Activated naive CD4-positive, alpha-beta T cell treated with anti-CD3 and anti-CD28 coated beads, Interleukin-2, amount 10 ng/mL, durations not matched to agents 7 days and 5 days (primary cell): Measurements from ENCODE around the gene IHH.

Experiments
- CTCF ChIA-PET: fragments of 350-600 bp; sonication (Branson Sonifier 250); formaldehyde crosslinking; loops from one replicate; lab custom pipeline; 2021; ENCODE audit warnings: antibody characterized with exemption; lab: Charles Lee
- DNase-seq: peaks from one replicate; pipeline ENCODE4 v3.0.0-alpha.2; 2020
- H3K27ac Mint-ChIP-seq: one replicate; pipeline ENCODE4 v1.8.0; 2021; ENCODE audit warnings: mild to moderate bottlenecking, moderate library complexity, mixed read lengths
- H3K27me3 Mint-ChIP-seq: one replicate; pipeline ENCODE4 v1.8.0; 2021; ENCODE audit warnings: mild to moderate bottlenecking, mixed read lengths
- H3K36me3 Mint-ChIP-seq: one replicate; pipeline ENCODE4 v1.8.0; 2021; ENCODE audit warnings: mixed read lengths
- H3K4me1 Mint-ChIP-seq: one replicate; pipeline ENCODE4 v1.8.0; 2021; ENCODE audit warnings: mixed read lengths
- H3K4me3 Mint-ChIP-seq: one replicate; pipeline ENCODE4 v1.8.0; 2021; ENCODE audit warnings: mild to moderate bottlenecking, moderate library complexity, mixed read lengths
- H3K9me3 Mint-ChIP-seq: one replicate; pipeline ENCODE4 v1.8.0; 2021; ENCODE audit warnings: mixed read lengths

The IHH gene

DNA sequence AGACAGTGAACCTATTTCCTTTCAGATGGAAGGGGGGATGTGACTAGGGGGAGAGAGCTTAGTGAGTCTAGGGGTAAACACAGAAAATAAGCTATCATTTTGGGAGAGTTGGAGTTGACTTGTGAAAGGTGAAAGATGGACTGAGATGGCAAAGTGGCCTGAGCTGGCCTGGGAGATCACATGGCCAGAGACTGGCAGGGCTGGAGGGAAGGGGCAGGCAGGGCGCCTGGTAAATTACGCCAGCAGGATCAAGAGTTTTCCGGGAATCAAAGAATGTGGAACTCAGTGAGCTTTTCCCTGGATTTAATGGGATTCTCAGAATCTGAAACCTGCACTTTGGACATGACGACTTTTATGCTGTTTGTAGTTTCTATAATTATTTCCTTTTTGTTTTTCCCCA, 18.6 kb downstream of the IHH start:
- peaks cover 64% of the 10 kb centered on the region for H3K27me3 Mint-ChIP-seq
- CTCF ChIA-PET, result interaction anchor here (0.9 to 3.7 kb wide), 6 partner anchors 12 to 79 kb away, joined by 3 to 16 read pairs (median 4); no protein-coding TSS in a partner anchor
- peaks cover 9% of the 10 kb centered on the region for H3K4me1 Mint-ChIP-seq
- no peak overlapping the region for H3K4me3 Mint-ChIP-seq
- H3K27ac Mint-ChIP-seq, result no peak overlapping the region
- no peaks in the 10 kb centered on the region for H3K36me3 Mint-ChIP-seq
- DNase-seq, result no peak
- H3K9me3 Mint-ChIP-seq, result no peaks in the 10 kb centered on the region

DNA sequence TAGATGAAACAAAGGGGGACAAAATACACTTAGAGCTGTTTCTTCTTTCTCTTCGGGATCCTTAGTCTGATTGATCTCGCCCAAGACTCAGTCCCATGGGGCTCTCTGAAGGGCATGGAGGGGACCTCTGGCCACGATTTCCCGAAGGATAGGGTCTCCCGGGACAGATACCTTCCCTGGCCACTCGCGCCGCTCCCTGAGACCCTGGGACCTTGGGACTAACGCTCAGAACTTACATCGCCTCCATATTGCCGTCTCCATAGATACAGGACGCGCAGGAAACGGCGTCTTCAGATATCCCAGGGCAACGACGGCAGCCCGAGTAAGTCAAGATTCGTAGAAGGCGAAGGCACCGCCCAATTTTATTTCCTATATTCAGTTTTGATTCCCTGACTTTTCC, 19.5 kb downstream of the IHH start, which contains the start of gene CFAP65:
Gene CFAP65, minus strand, starts transcription at position 265 of the 400 bp plus-strand sequence. CDS start 2,468 bp downstream, outside the sequence.
- peak; percentile 59 for DNase-seq
- no peaks in the 10 kb centered on the region for H3K36me3 Mint-ChIP-seq
- H3K4me1 Mint-ChIP-seq, result peaks cover 9% of the 10 kb centered on the region
- CTCF ChIA-PET, result interaction anchor here (0.9 to 3.7 kb wide), 6 partner anchors 11 to 80 kb away, joined by 3 to 16 read pairs (median 4); no protein-coding TSS in a partner anchor
- H3K9me3 Mint-ChIP-seq, result no peaks in the 10 kb centered on the region
- H3K27ac Mint-ChIP-seq, result no peak within 1 kb of the TSS
- peaks cover 59% of the 10 kb centered on the region for H3K27me3 Mint-ChIP-seq
- H3K4me3 Mint-ChIP-seq, result peak within 1 kb of the TSS; percentile 42

DNA sequence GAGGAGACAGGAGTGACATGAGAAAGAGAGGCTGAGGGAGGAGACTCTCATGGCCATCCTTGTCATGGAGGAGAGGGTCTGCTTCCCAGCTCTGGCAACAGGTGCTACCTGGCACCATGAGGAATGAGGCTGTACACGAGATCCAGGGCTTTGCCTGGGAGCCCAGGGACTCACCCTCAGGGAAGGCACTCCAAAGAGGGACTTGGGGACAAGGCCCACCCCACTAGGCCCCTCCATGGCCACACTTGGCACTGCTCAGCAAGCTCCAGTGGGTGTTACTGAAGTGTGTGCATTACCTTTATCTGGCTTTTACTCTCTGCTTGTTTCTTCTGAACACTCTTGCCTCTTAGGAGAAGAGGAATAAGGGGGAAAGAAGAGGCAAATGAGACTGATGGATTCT, 22.1 kb downstream of the IHH start:
- H3K4me3 Mint-ChIP-seq, result no peak overlapping the region

DNA sequence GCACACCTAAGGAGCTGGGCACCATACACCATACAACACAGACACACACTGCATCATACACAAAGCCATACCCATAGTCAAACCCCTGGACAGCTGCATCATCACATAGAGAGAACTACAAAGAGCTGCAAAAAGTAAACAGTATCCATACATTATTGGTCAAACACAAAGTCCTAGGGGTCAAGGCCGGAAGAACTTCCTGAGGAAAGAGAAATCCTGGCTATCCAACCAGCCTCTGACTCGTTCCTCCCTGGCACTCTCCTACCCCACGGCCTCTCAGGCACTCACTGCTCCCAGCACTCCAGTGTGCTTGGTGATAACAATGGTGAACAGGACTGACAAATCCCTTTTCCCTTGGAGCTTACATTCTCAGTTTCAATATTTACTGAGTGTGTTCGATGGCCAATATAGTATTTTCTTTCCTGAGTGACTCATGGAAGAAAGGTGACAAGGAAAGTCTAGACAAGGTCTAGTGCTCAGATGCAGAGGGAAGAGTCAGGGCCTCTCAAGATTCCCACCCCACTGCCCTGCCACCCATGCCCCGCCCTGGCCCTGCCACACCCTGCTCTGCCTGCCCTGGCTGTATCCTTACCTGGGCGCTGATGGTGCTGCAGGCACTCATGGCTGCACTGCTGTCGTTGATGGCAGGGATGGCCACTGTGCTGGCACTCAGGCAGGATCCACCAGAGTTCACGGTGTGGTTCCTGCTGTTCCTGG, 22.8 kb downstream of the IHH start:
- DNase-seq, result no peak
- H3K4me3 Mint-ChIP-seq, result no peak overlapping the region
- H3K36me3 Mint-ChIP-seq, result no peaks in the 10 kb centered on the region
- no peaks in the 10 kb centered on the region for H3K9me3 Mint-ChIP-seq
- peaks cover 66% of the 10 kb centered on the region for H3K27me3 Mint-ChIP-seq
- CTCF ChIA-PET, result interaction anchor here (1.0 kb wide), 1 partner anchor 82 kb away, joined by 3 read pairs; no protein-coding TSS in a partner anchor
- peaks cover 9% of the 10 kb centered on the region for H3K4me1 Mint-ChIP-seq
- no peak overlapping the region for H3K27ac Mint-ChIP-seq

More for the DNA sequence above, 22.1 kb downstream of the IHH start:
- Mint-ChIP-seq H3K9me3 (no peaks in the 10 kb centered on the region), H3K4me1 (peaks cover 9% of the 10 kb centered on the region), H3K36me3 (no peaks in the 10 kb centered on the region), H3K27me3 (peaks cover 67% of the 10 kb centered on the region), H3K27ac (no peak overlapping the region)
- CTCF ChIA-PET, result interaction anchor here (0.9 kb wide), 1 partner anchor 314 kb away, joined by 4 read pairs; no protein-coding TSS in a partner anchor
- no peak for DNase-seq

DNA sequence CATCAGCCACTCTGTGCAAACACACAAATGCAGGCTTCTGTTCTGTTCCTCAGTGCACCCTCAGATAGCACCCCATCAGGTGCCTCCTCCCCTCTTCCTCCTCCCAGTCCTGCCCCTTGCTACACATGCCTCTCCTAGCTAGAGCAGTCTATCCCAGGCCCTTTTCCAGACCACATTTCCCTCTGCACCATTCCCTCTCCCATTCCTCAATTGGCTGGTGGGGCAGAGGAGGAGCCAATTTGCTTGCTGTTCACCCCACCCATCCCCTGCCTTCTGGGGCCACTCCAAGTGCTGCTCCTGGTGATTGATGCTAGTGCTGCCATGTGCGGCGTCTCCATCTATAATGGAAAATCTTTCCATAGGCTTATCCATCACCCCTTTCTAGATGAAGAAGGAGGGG, 24.8 kb downstream of the IHH start:
- no peak overlapping the region for H3K4me3 Mint-ChIP-seq
- H3K4me1 Mint-ChIP-seq, result peaks cover under 1% of the 10 kb centered on the region
- CTCF ChIA-PET, result no interaction called here
- no peak for DNase-seq
- no peak overlapping the region for H3K27ac Mint-ChIP-seq
- no peaks in the 10 kb centered on the region for H3K36me3 Mint-ChIP-seq
- H3K27me3 Mint-ChIP-seq, result peaks cover 64% of the 10 kb centered on the region
- no peaks in the 10 kb centered on the region for H3K9me3 Mint-ChIP-seq

DNA sequence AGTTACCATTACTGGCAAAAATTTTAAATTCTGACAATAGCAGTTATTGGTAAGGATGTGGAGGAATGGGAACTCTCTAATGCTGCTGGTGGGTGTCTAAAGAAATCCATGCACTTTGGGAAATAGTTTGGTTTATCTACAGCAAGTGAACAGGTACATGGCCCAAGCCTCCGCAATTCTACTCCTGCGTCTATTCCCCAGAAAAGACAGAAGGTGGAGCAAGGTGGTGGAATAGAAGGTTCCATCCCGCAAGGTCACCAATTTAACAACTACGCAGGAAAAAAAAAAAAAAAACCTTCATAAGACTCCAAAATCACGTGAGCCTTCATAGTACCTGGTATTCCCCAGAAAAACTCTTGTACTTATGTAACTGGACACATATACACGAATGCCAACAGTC, 25.9 kb downstream of the IHH start:
- Mint-ChIP-seq H3K27me3 (peaks cover 68% of the 10 kb centered on the region), H3K36me3 (no peaks in the 10 kb centered on the region), H3K9me3 (no peaks in the 10 kb centered on the region), H3K4me1 (no peaks in the 10 kb centered on the region), H3K27ac (no peak overlapping the region), H3K4me3 (no peak overlapping the region)
- no peak for DNase-seq
- CTCF ChIA-PET, result no interaction called here

DNA sequence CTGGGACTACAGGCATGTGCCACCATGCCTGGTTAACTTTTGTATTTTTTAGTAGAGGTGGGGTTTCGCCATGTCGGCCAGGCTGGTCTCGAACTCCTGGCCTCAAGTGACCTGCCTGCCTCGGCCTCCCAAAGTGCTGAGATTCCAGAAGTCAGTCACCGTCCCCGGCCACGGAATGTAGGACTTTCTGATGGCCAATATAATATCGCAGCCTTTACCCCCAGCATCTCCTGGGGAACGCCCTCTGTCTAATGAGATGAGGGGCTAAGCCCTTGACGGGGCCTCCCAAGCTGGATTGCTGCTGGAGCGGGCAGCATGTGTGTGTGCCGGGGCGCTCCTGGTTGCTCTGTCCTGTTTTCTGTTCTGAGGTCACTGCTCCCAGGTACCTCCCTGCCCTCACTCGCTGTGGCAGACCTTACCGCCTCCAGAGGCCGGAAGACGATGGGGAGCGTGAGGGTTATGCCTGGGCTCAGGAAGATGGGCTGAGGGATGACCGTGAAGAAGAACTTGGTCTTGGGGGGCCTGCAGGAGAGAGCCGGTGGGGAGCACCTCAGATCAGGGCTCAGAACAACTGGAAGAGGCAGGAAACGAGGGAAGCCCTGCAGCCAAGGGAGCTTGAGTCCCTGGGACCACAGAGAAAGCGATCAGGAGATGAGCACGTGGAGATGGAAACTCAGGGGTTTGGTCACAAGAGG, 28.5 kb downstream of the IHH start:
- Mint-ChIP-seq H3K27me3 (peaks cover 57% of the 10 kb centered on the region), H3K36me3 (no peaks in the 10 kb centered on the region), H3K27ac (no peak overlapping the region), H3K4me1 (no peaks in the 10 kb centered on the region), H3K9me3 (no peaks in the 10 kb centered on the region), H3K4me3 (no peak overlapping the region)
- CTCF ChIA-PET, result interaction anchor here (1.3 to 4.4 kb wide), 2 partner anchors 31 to 87 kb away, joined by 3 to 59 read pairs; no protein-coding TSS in a partner anchor
- no peak for DNase-seq

DNA sequence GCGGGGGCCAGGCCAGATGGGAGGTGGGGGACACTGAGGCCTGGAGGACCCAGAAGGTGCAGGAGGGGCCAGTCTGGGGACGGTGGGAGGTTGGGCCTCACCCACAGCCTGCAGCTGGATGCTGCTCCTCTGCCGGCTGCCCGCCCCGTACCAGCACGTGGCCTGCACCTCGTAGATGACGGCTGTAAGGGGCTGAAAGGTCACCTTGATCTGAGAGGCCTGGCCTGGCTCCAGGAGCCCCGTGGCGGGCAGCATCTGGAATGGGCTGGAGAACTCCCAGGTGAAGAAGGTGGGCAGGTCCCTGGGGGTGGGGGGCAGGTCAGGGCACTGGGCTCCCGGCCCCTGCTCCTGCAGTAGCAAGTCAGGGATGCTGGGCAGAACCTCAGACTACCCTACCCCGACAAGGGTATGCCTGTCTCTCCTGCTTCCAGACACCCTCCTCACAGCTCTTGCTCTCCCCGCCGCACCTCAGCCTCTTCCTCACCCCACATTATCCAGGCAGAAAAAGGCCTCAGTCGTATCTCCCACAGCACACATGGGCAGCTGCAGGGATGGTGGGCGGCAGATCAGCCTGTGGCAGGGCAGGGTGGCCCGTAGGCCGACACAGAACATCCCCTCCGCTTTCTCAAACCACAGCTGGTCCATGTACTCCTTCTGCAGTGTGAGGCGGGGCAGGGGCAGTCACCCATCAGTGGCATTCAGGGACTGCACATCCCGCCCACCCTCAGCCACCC, 29.5 kb downstream of the IHH start:
- no peak overlapping the region for H3K4me3 Mint-ChIP-seq
- no peak for DNase-seq
- peaks cover 54% of the 10 kb centered on the region for H3K27me3 Mint-ChIP-seq
- no peaks in the 10 kb centered on the region for H3K9me3 Mint-ChIP-seq
- no peak overlapping the region for H3K27ac Mint-ChIP-seq
- H3K4me1 Mint-ChIP-seq, result no peaks in the 10 kb centered on the region
- CTCF ChIA-PET, result interaction anchor here (1.3 to 5.1 kb wide), 4 partner anchors 32 to 122 kb away, joined by 3 to 59 read pairs (median 32); no protein-coding TSS in a partner anchor
- H3K36me3 Mint-ChIP-seq, result no peaks in the 10 kb centered on the region

DNA sequence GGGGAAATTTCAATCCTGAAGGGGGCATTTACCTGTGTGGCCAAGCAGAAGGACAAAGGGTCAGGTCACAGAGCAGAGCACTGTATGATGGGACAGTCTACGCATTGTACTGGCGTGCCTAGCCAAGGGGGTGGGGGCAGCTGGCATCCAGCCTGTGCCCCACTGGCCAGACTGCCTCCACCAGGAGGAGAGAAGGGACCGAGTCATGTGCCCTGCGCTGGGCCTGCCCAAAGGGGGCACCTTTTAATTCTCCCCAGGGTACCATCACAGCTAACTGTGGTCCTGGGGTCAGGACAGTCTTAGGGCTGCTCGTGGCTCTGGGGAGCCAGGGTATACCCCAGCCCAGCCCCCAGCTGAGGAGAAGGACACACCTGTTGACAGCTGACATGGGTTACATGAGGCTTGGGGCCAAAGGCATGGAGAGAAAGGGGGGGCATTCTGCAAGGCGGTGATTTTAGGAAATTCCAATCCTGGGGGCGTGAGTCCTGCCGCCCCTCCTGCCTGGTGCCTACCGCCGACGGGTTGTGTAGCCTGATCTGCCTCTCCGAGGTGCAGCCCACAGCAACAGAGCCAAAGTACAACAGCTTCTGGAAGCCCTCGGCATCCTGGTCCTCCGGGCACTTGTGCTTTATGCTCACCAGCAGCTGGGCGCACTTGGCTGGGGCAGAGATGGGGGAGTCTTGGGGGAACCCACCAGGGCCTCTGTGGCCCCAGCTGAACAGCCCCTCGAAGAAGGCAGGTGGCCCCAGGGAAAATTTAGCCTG, 30.4 kb downstream of the IHH start:
- H3K4me1 Mint-ChIP-seq, result no peaks in the 10 kb centered on the region
- DNase-seq, result no peak
- H3K27ac Mint-ChIP-seq, result no peak overlapping the region
- no peak overlapping the region for H3K4me3 Mint-ChIP-seq
- H3K27me3 Mint-ChIP-seq, result peaks cover 45% of the 10 kb centered on the region
- CTCF ChIA-PET, result interaction anchor here (0.6 to 5.1 kb wide), 40 partner anchors 10 to 322 kb away, joined by 3 to 59 read pairs (median 4); partner anchors contain the start of genes CFAP65 and ZFAND2B
- no peaks in the 10 kb centered on the region for H3K36me3 Mint-ChIP-seq
- no peaks in the 10 kb centered on the region for H3K9me3 Mint-ChIP-seq

DNA sequence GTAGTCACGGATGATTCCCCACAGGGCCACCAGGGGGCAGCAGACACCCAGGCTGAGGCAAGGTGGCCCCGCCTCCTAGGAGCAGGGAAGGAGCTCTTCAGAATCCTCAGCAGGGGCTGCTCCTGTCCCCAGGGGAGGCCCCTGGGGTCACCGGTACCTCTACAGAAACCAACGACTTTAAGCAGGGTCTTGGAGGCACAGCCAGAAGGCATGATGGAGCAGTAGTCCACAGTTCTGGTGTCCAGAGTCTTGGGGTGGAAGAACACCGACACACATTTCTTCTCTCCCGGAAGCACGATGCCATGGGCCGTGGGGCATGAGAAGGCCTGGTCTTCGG, 30.9 kb downstream of the IHH start:
- CTCF ChIA-PET, result interaction anchor here (0.5 to 5.1 kb wide), 42 partner anchors 9 to 322 kb away, joined by 3 to 59 read pairs (median 4); partner anchors contain the start of genes CFAP65 and ZFAND2B
- peak; percentile 83 for DNase-seq
- no peak overlapping the region for H3K4me3 Mint-ChIP-seq
- no peak overlapping the region for H3K27ac Mint-ChIP-seq
- H3K4me1 Mint-ChIP-seq, result no peaks in the 10 kb centered on the region
- H3K36me3 Mint-ChIP-seq, result no peaks in the 10 kb centered on the region
- peaks cover 40% of the 10 kb centered on the region for H3K27me3 Mint-ChIP-seq
- H3K9me3 Mint-ChIP-seq, result no peaks in the 10 kb centered on the region

DNA sequence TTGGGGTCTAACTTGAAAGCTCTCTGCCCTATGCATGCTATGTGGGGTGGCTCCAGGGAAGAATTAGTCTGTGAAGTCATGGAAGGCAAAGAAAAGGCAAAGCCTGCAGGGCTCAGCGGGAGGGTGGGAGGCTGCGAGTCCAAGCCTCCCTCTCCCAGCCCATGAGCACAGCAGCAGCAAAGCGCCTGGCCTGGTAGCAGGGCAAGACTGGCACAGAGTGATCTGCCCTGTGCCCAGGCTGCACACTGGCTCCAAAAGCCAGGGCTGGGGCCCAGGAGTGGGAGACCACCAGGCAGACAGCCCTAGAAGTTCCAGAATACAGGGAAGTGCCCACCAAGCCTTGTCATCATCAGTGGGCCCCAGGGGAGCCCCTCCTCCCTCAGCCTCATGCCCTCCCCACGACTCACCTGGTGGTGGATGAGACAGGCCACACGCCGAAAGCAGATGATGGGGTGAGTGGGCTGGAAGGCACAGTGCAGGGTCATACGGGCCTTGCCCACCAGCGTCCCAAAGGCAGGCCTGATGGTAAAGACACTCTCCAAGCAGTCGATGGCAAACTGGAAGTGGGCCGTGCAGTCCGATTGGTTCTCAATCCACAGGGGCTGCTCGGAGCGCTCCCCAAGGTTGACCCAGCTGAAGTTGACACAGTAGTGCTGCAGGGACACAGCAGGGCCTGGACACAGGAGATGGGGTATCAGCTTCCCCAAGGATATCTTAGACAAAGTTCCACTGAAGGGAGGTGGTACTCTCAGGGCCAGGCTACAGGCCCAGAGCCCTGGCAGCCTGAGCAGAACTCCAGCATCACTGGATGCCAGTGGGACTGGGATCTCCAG, 31.5 kb downstream of the IHH start:
- Mint-ChIP-seq H3K4me3 (no peak overlapping the region), H3K36me3 (no peaks in the 10 kb centered on the region), H3K27me3 (peaks cover 38% of the 10 kb centered on the region), H3K4me1 (no peaks in the 10 kb centered on the region), H3K9me3 (no peaks in the 10 kb centered on the region), H3K27ac (no peak overlapping the region)
- no peak for DNase-seq
- CTCF ChIA-PET, result interaction anchor here (0.5 to 5.1 kb wide), 42 partner anchors 9 to 323 kb away, joined by 3 to 59 read pairs (median 4); partner anchors contain the start of genes CFAP65 and ZFAND2B

DNA sequence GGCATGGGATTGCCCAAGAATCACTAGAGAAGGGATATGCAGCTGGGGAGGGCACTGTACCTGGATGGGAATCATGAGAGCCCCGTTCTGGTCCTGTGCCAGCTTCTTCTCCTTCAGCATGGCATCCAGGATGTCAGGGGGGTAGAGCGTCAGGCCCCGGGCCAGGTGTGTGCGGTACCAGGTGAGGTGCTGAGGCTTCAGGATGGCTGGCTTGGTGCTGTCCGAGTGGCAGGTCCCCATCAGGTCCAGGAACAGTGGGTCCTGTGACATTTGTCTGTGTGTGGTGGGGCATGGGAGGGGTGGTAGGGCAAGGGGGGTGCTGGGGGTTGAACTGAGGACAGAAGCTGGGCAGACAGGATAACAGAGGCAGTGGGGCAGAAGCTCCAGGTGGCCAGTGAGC, 32.6 kb downstream of the IHH start:
- H3K36me3 Mint-ChIP-seq, result no peaks in the 10 kb centered on the region
- no peaks in the 10 kb centered on the region for H3K4me1 Mint-ChIP-seq
- H3K4me3 Mint-ChIP-seq, result no peak overlapping the region
- H3K27me3 Mint-ChIP-seq, result peaks cover 43% of the 10 kb centered on the region
- CTCF ChIA-PET, result interaction anchor here (1.0 to 5.1 kb wide), 9 partner anchors 8 to 130 kb away, joined by 3 to 59 read pairs (median 4); no protein-coding TSS in a partner anchor
- H3K27ac Mint-ChIP-seq, result no peak overlapping the region
- no peak for DNase-seq
- no peaks in the 10 kb centered on the region for H3K9me3 Mint-ChIP-seq
